ENCODE measurements around the gene PIGU. TPM values are rescaled to one million over a fixed set of nuclear protein-coding genes. Genes with fewer than 3 reads are reported as not detected.

The PIGU gene
- total and polyA plus RNA-seq, 2 of the 13 experiments (the other 11 are each of a cell fraction or from before 2014, with no cell fraction given): 45.5 to 231 TPM

DNA sequence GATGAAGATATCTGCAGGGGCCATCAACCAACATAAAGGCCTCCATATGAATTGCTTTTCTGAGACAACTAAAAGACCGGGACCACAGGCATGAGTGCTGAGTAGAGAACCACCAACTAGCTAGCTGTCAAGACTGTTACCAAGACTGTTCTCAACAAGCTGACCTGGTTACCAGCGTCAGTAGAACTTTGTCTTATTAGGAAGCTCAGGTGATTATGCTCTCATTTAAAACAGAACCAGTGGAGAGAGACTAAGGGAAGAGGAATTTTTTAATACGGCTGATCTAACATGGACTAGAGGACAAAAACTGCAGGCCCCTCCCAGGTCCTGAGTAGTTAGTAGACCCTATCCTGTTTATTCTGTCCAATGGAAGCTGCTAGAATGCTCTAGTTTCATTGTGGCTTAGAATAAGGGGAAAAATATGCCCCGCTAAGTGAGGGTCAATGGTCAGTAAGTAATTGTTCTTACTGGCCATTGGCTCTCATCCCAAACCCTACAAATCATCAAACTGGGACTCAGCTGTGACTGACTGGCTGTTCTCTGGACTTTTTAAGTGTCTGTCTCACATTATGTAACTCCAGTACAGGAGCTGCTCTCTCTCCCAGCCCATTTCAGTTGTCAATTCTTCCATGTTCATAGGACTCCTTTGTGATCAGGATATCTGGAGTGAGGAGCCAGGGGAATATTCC, 164.5 kb downstream of the PIGU start (continued):
- TF ChIP-seq, protein P1, sequence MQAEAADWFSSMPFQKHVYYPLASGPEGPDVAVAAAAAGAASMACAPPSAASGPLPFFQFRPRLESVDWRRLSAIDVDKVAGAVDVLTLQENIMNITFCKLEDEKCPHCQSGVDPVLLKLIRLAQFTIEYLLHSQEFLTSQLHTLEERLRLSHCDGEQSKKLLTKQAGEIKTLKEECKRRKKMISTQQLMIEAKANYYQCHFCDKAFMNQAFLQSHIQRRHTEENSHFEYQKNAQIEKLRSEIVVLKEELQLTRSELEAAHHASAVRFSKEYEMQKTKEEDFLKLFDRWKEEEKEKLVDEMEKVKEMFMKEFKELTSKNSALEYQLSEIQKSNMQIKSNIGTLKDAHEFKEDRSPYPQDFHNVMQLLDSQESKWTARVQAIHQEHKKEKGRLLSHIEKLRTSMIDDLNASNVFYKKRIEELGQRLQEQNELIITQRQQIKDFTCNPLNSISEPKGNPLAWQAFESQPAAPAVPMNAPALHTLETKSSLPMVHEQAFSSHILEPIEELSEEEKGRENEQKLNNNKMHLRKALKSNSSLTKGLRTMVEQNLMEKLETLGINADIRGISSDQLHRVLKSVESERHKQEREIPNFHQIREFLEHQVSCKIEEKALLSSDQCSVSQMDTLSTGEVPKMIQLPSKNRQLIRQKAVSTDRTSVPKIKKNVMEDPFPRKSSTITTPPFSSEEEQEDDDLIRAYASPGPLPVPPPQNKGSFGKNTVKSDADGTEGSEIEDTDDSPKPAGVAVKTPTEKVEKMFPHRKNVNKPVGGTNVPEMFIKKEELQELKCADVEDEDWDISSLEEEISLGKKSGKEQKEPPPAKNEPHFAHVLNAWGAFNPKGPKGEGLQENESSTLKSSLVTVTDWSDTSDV (CRISPR knock-in tag; IDR thresholded peaks at IDR 0.05): no peak
- no peak for TF ChIP-seq ZNF33A (CRISPR knock-in tag; IDR thresholded peaks at IDR 0.05; ENCODE audit: borderline replicate concordance)
- no peak for TF ChIP-seq ZNF432 (CRISPR knock-in tag; IDR thresholded peaks at IDR 0.05; ENCODE audit: borderline replicate concordance)
- no peak for TF ChIP-seq ZNF546 (CRISPR knock-in tag; conservative IDR thresholded peaks at IDR 0.05)
- no peak for TF ChIP-seq ZNF775 (CRISPR knock-in tag; IDR thresholded peaks at IDR 0.05; ENCODE audit: borderline replicate concordance)
- TF ChIP-seq, protein P2, sequence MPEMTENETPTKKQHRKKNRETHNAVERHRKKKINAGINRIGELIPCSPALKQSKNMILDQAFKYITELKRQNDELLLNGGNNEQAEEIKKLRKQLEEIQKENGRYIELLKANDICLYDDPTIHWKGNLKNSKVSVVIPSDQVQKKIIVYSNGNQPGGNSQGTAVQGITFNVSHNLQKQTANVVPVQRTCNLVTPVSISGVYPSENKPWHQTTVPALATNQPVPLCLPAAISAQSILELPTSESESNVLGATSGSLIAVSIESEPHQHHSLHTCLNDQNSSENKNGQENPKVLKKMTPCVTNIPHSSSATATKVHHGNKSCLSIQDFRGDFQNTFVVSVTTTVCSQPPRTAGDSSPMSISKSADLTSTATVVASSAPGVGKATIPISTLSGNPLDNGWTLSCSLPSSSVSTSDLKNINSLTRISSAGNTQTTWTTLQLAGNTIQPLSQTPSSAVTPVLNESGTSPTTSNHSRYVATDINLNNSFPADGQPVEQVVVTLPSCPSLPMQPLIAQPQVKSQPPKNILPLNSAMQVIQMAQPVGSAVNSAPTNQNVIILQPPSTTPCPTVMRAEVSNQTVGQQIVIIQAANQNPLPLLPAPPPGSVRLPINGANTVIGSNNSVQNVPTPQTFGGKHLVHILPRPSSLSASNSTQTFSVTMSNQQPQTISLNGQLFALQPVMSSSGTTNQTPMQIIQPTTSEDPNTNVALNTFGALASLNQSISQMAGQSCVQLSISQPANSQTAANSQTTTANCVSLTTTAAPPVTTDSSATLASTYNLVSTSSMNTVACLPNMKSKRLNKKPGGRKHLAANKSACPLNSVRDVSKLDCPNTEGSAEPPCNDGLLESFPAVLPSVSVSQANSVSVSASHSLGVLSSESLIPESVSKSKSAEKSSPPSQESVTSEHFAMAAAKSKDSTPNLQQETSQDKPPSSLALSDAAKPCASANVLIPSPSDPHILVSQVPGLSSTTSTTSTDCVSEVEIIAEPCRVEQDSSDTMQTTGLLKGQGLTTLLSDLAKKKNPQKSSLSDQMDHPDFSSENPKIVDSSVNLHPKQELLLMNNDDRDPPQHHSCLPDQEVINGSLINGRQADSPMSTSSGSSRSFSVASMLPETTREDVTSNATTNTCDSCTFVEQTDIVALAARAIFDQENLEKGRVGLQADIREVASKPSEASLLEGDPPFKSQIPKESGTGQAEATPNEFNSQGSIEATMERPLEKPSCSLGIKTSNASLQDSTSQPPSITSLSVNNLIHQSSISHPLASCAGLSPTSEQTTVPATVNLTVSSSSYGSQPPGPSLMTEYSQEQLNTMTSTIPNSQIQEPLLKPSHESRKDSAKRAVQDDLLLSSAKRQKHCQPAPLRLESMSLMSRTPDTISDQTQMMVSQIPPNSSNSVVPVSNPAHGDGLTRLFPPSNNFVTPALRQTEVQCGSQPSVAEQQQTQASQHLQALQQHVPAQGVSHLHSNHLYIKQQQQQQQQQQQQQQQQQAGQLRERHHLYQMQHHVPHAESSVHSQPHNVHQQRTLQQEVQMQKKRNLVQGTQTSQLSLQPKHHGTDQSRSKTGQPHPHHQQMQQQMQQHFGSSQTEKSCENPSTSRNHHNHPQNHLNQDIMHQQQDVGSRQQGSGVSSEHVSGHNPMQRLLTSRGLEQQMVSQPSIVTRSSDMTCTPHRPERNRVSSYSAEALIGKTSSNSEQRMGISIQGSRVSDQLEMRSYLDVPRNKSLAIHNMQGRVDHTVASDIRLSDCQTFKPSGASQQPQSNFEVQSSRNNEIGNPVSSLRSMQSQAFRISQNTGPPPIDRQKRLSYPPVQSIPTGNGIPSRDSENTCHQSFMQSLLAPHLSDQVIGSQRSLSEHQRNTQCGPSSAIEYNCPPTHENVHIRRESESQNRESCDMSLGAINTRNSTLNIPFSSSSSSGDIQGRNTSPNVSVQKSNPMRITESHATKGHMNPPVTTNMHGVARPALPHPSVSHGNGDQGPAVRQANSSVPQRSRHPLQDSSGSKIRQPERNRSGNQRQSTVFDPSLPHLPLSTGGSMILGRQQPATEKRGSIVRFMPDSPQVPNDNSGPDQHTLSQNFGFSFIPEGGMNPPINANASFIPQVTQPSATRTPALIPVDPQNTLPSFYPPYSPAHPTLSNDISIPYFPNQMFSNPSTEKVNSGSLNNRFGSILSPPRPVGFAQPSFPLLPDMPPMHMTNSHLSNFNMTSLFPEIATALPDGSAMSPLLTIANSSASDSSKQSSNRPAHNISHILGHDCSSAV (CRISPR knock-in tag; IDR thresholded peaks at IDR 0.05; ENCODE audit: borderline replicate concordance): no peak
- TF ChIP-seq, protein P3, sequence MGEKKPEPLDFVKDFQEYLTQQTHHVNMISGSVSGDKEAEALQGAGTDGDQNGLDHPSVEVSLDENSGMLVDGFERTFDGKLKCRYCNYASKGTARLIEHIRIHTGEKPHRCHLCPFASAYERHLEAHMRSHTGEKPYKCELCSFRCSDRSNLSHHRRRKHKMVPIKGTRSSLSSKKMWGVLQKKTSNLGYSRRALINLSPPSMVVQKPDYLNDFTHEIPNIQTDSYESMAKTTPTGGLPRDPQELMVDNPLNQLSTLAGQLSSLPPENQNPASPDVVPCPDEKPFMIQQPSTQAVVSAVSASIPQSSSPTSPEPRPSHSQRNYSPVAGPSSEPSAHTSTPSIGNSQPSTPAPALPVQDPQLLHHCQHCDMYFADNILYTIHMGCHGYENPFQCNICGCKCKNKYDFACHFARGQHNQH (CRISPR knock-in tag; IDR thresholded peaks at IDR 0.05): peak; percentile 23; the same call in 1 of the 2 replicates
- TF ChIP-seq ZFP36L1 (CRISPR knock-in tag; IDR thresholded peaks at IDR 0.05): no peak
- TF ChIP-seq, protein P4, sequence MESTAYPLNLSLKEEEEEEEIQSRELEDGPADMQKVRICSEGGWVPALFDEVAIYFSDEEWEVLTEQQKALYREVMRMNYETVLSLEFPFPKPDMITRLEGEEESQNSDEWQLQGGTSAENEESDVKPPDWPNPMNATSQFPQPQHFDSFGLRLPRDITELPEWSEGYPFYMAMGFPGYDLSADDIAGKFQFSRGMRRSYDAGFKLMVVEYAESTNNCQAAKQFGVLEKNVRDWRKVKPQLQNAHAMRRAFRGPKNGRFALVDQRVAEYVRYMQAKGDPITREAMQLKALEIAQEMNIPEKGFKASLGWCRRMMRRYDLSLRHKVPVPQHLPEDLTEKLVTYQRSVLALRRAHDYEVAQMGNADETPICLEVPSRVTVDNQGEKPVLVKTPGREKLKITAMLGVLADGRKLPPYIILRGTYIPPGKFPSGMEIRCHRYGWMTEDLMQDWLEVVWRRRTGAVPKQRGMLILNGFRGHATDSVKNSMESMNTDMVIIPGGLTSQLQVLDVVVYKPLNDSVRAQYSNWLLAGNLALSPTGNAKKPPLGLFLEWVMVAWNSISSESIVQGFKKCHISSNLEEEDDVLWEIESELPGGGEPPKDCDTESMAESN (CRISPR knock-in tag; conservative IDR thresholded peaks at IDR 0.05): no peak
- no peak for TF ChIP-seq ZIK1 (CRISPR knock-in tag; IDR thresholded peaks at IDR 0.05; ENCODE audit: borderline replicate concordance, low read depth)
- TF ChIP-seq U2AF1 (optimal IDR thresholded peaks at IDR 0.05; ENCODE audit: low read depth, low read length): no peak
- TF ChIP-seq CHD4 (IDR thresholded peaks at IDR 0.05; ENCODE audit: borderline replicate concordance, low read length): 0 out of 2 replicates have a peak, but pooled peaks have one; percentile 22
- TF ChIP-seq SMAD3 (CRISPR knock-in tag; IDR thresholded peaks at IDR 0.05): no peak
